GM23338 (cell line): Measurements from ENCODE around the gene CATSPERD. TPM values are rescaled to one million over a fixed set of nuclear protein-coding genes. Genes with fewer than 3 reads are reported as not detected.

ENCODE experiments used
- ATAC-seq: fragments of 200-7000 bp; cut with Tn5 transposase; 3 replicates; pipeline ENCODE4 v1.9.1; 2020
- DNase-seq: peaks from one replicate; pipeline ENCODE4 v3.0.0-alpha.2; 2015; ENCODE audit warnings: low spot score
- H2AFZ ChIP-seq: fragments of 200-600 bp; sonication (generic); 2 replicates; pipeline ENCODE4 v1.8.0; 2016; ENCODE audit warnings: antibody characterized with exemption, mild to moderate bottlenecking, moderate library complexity
- H3F3A ChIP-seq: fragments of 200-600 bp; sonication (generic); replicated peaks from 2 replicates; pipeline ENCODE4 v1.8.0; 2017; ENCODE audit warnings: antibody characterized with exemption, mixed run types, low read depth
- H3K27ac ChIP-seq: fragments of 200-600 bp; sonication (generic); 2 replicates; pipeline ENCODE4 v1.6.1; 2016; ENCODE audit warnings: low read depth
- H3K27me3 ChIP-seq: fragments of 200-600 bp; sonication (generic); 2 replicates; pipeline ENCODE4 v1.8.0; 2016; ENCODE audit warnings: mild to moderate bottlenecking, mixed run types, moderate library complexity; ENCODE audit not compliant: insufficient read depth
- H3K36me3 ChIP-seq: fragments of 200-600 bp; sonication (generic); 2 replicates; pipeline ENCODE4 v1.8.0; 2016; ENCODE audit warnings: mild to moderate bottlenecking; ENCODE audit not compliant: insufficient read depth
- H3K4me1 ChIP-seq: fragments of 200-600 bp; sonication (generic); 2 replicates; pipeline ENCODE4 v1.8.0; 2016; ENCODE audit warnings: mild to moderate bottlenecking, moderate library complexity; ENCODE audit not compliant: insufficient read depth
- H3K4me2 ChIP-seq: fragments of 200-600 bp; sonication (generic); 2 replicates; pipeline ENCODE4 v1.7.1; 2017; ENCODE audit warnings: mixed run types
- H3K4me3 ChIP-seq: fragments of 200-600 bp; sonication (generic); 2 replicates; pipeline ENCODE4 v1.6.1; 2016; ENCODE audit warnings: mixed run types
- H3K79me2 ChIP-seq: fragments of 200-600 bp; sonication (generic); replicated peaks from 2 replicates; pipeline ENCODE4 v1.8.0; 2017; ENCODE audit warnings: mild to moderate bottlenecking; ENCODE audit not compliant: insufficient read depth
- H3K9me2 ChIP-seq: fragments of 200-600 bp; sonication (generic); 2 replicates; pipeline ENCODE4 v1.8.0; 2017; ENCODE audit not compliant: insufficient read depth
- H4K20me1 ChIP-seq: fragments of 200-600 bp; sonication (generic); replicated peaks from 2 replicates; pipeline ENCODE4 v1.8.0; 2017; ENCODE audit warnings: mild to moderate bottlenecking; ENCODE audit not compliant: insufficient read depth
- H3K27ac Mint-ChIP-seq: 2 replicates; pipeline ENCODE4 v1.8.0; 2020; ENCODE audit warnings: inconsistent platforms, mild to moderate bottlenecking, moderate library complexity, mixed read lengths
- H3K27me3 Mint-ChIP-seq: 3 replicates; pipeline ENCODE4 v1.8.0; 2022; ENCODE audit warnings: low read depth, mild to moderate bottlenecking, moderate library complexity, mixed read lengths, inconsistent platforms; ENCODE audit not compliant: insufficient read depth, poor library complexity
- H3K36me3 Mint-ChIP-seq: 3 replicates; pipeline ENCODE4 v1.8.0; 2021; ENCODE audit warnings: low read depth, mild to moderate bottlenecking, inconsistent platforms, moderate library complexity, mixed read lengths
- H3K4me1 Mint-ChIP-seq: 3 replicates; pipeline ENCODE4 v1.8.0; 2020; ENCODE audit warnings: mild to moderate bottlenecking, inconsistent platforms, mixed read lengths
- H3K4me3 Mint-ChIP-seq: 3 replicates; pipeline ENCODE4 v1.8.0; 2021; ENCODE audit warnings: moderate library complexity, mild to moderate bottlenecking, inconsistent platforms, mixed read lengths
- H3K9me3 Mint-ChIP-seq: 3 replicates; pipeline ENCODE4 v1.8.0; 2020; ENCODE audit warnings: moderate library complexity, mild to moderate bottlenecking, inconsistent platforms, mixed read lengths
- CREB1 ChIP-seq: fragments of 250-450 bp; sonication (Bioruptor Pico); IDR thresholded peaks from 2 replicates; pipeline ENCODE4 v1.5.0; 2020; ENCODE audit warnings: low read depth, mild to moderate bottlenecking, moderate library complexity
- EZH2 ChIP-seq: fragments of 200-600 bp; sonication (generic); IDR thresholded peaks from one replicate; pipeline ENCODE4 v1.8.0; 2017; ENCODE audit warnings: antibody characterized with exemption, mild to moderate bottlenecking, low read depth; ENCODE audit not compliant: unreplicated experiment
- EZH2phosphoT487 ChIP-seq: fragments of 200-600 bp; sonication (generic); IDR thresholded peaks from one replicate; pipeline ENCODE4 v1.8.1; 2018; ENCODE audit warnings: antibody characterized with exemption; ENCODE audit not compliant: unreplicated experiment
- JUNB ChIP-seq: IDR thresholded peaks from one replicate; pipeline ENCODE4 v1.6.1; 2016; ENCODE audit warnings: antibody characterized with exemption; ENCODE audit not compliant: unreplicated experiment
- NANOG ChIP-seq: IDR thresholded peaks from 2 replicates; pipeline ENCODE4 v1.6.1; 2016; ENCODE audit warnings: antibody characterized with exemption, borderline replicate concordance
- POLR2AphosphoS5 ChIP-seq: IDR thresholded peaks from 2 replicates; pipeline ENCODE4 v1.6.1; 2016; ENCODE audit warnings: antibody characterized with exemption, low read depth
- REST ChIP-seq: IDR thresholded peaks from one replicate; pipeline ENCODE4 v1.6.1; 2018; ENCODE audit warnings: antibody characterized with exemption; ENCODE audit not compliant: unreplicated experiment
- STAT1 ChIP-seq: IDR thresholded peaks from one replicate; pipeline ENCODE4 v1.6.1; 2016; ENCODE audit warnings: antibody characterized with exemption; ENCODE audit not compliant: unreplicated experiment
- ZNF114 ChIP-seq: fragments of 250-450 bp; sonication (Bioruptor Pico); IDR thresholded peaks from 2 replicates; pipeline ENCODE4 v1.5.0; 2020; ENCODE audit warnings: mild to moderate bottlenecking, moderate library complexity
- ZNF331 ChIP-seq: fragments of 250-450 bp; sonication (Bioruptor Pico); IDR thresholded peaks from 2 replicates; pipeline ENCODE4 v1.5.0; 2020; ENCODE audit warnings: low read depth, mild to moderate bottlenecking, moderate library complexity
- ZNF462 ChIP-seq: fragments of 250-450 bp; sonication (Bioruptor Pico); IDR thresholded peaks from 2 replicates; pipeline ENCODE4 v1.5.0; 2020; ENCODE audit warnings: mild to moderate bottlenecking, moderate library complexity
- polyA plus RNA-seq: library from polyadenylated mRNA; unstranded; fragments of >200 nt; fragmentation: Nextera tagmentation; extraction: Ambion mirVana; gene quantifications from 2 replicates; pipeline ENCODE4 v1.2.1, GENCODE V29; 2016
- total RNA-seq: library from RNA; depleted of rRNA; stranded (reverse); fragments of >200 nt; shearing (Covaris generic); gene quantifications from 2 replicates; pipeline ENCODE4 v1.2.3, GENCODE V29; 2014
- TF ChIP-seq, protein P1 (sequence below): IDR thresholded peaks from 2 replicates; pipeline ENCODE4 v1.6.1; 2016; ENCODE audit warnings: antibody characterized with exemption
- TF ChIP-seq, protein P2 (sequence below), 2 experiments: fragments of 200-600 bp in 1 of 2; sonication (generic) in 1 of 2; conservative IDR thresholded peaks; 2 replicates each; pipeline versions ENCODE4 v1.5.1 to v1.6.1; 2016 to 2017; ENCODE audit warnings: antibody characterized with exemption in 2 of 2, low read depth in 2 of 2, mild to moderate bottlenecking in 2 of 2, moderate library complexity in 1 of 2

Gene CATSPERD
- total and polyA plus RNA-seq, 2 experiments from 2014 or later: 0.17 TPM; not detected in 1

- Mint-ChIP-seq H3K9me3 (peaks cover 3% of the 10 kb centered on the region; the same call in 2 of the 3 replicates), H3K4me1 (peaks cover 10% of the 10 kb centered on the region; the same call in 2 of the 3 replicates), H3K4me3 (no peak overlapping the region), H3K27ac (no peak overlapping the region), H3K27me3 (peaks cover 45% of the 10 kb centered on the region), H3K36me3 (peaks cover 2% of the 10 kb centered on the region; the same call in 1 of the 3 replicates)
- Histone ChIP-seq H3K27ac (no peak overlapping the region), H4K20me1 (no peaks in the 10 kb centered on the region), H3K4me1 (no peaks in the 10 kb centered on the region; the same call in 1 of the 2 replicates), H3K79me2 (no peaks in the 10 kb centered on the region), H3K9me2 (peaks cover 5% of the 10 kb centered on the region; the same call in 1 of the 2 replicates), H3K36me3 (no peaks in the 10 kb centered on the region), H3K4me2 (no peak overlapping the region), H3K4me3 (no peak overlapping the region), H2AFZ (no peak overlapping the region), H3K27me3 (peaks cover 14% of the 10 kb centered on the region), H3F3A (no peaks in the 10 kb centered on the region)
- DNase-seq (no peak), ATAC-seq (no peak)
- TF ChIP-seq CREB1 (CRISPR knock-in tag): no peak
- TF ChIP-seq, protein P1, sequence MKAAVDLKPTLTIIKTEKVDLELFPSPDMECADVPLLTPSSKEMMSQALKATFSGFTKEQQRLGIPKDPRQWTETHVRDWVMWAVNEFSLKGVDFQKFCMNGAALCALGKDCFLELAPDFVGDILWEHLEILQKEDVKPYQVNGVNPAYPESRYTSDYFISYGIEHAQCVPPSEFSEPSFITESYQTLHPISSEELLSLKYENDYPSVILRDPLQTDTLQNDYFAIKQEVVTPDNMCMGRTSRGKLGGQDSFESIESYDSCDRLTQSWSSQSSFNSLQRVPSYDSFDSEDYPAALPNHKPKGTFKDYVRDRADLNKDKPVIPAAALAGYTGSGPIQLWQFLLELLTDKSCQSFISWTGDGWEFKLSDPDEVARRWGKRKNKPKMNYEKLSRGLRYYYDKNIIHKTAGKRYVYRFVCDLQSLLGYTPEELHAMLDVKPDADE: no peak
- no peak for TF ChIP-seq ZNF462 (CRISPR knock-in tag)
- no peak for TF ChIP-seq ZNF331 (CRISPR knock-in tag)
- TF ChIP-seq JUNB: no peak
- no peak for TF ChIP-seq STAT1
- TF ChIP-seq NANOG: no peak
- no peak for TF ChIP-seq EZH2phosphoT487
- TF ChIP-seq, protein P2, sequence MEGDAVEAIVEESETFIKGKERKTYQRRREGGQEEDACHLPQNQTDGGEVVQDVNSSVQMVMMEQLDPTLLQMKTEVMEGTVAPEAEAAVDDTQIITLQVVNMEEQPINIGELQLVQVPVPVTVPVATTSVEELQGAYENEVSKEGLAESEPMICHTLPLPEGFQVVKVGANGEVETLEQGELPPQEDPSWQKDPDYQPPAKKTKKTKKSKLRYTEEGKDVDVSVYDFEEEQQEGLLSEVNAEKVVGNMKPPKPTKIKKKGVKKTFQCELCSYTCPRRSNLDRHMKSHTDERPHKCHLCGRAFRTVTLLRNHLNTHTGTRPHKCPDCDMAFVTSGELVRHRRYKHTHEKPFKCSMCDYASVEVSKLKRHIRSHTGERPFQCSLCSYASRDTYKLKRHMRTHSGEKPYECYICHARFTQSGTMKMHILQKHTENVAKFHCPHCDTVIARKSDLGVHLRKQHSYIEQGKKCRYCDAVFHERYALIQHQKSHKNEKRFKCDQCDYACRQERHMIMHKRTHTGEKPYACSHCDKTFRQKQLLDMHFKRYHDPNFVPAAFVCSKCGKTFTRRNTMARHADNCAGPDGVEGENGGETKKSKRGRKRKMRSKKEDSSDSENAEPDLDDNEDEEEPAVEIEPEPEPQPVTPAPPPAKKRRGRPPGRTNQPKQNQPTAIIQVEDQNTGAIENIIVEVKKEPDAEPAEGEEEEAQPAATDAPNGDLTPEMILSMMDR (conservative IDR thresholded peaks at IDR 0.05; ENCODE audit: low read depth in 2 of 2): no peak
- no peak for TF ChIP-seq EZH2
- no peak for TF ChIP-seq REST
- no peak for TF ChIP-seq ZNF114 (CRISPR knock-in tag)
- no peak for TF ChIP-seq POLR2AphosphoS5
These were observed 80.2 kb downstream of the CATSPERD start for GRCh38 chr19:5800361-5801270.
